Erythroblast (primary cell): ENCODE results near the gene CHD9.

Experiments used
- GATA1 ChIP-seq: IDR thresholded peaks from 2 replicates; pipeline ENCODE4 v1.6.1; 2011; ENCODE audit warnings: low read depth, mild to moderate bottlenecking, control low read depth, low read length, moderate library complexity
- POLR2A ChIP-seq: IDR thresholded peaks from 2 replicates; pipeline ENCODE4 v1.6.1; 2011; ENCODE audit warnings: mild to moderate bottlenecking, low read length

DNA sequence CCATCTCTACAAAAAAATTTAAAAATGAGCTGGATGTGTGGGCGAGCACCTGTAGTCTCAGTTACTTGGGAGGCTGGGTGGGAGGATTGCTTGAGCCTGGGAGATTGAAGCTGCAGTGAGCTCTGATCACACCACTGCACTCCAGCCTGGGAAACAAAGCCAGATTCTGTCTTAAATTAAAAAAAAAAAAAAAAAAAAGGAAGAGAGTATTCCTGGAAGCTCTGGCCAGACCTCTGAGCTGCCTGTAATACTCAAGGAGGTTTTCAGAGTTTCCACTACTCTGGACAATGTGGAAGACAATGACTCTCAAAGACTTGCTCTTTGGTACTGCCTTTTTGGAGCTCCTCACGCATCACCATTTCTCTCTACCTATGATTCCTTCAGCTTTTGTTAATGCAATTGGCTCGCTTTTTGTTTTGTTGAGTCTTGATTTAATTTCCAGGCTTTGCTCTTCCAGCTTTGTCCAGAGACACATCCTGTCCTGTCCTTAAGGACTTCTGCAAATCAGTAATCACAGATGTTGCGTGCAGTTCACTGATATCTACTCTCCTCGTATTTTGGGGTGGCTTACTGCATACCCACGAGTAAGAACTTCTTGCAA is 10.8 kb downstream of the CHD9 start:
- TF ChIP-seq POLR2A, result no peak
- TF ChIP-seq GATA1, result no peak
